ENCODE results near the gene MED27. TPM values are rescaled to one million over a fixed set of nuclear protein-coding genes. Genes with fewer than 3 reads are reported as not detected.

Gene MED27
- total RNA-seq, 1 experiment from 2014 or later: 38.4 TPM

DNA sequence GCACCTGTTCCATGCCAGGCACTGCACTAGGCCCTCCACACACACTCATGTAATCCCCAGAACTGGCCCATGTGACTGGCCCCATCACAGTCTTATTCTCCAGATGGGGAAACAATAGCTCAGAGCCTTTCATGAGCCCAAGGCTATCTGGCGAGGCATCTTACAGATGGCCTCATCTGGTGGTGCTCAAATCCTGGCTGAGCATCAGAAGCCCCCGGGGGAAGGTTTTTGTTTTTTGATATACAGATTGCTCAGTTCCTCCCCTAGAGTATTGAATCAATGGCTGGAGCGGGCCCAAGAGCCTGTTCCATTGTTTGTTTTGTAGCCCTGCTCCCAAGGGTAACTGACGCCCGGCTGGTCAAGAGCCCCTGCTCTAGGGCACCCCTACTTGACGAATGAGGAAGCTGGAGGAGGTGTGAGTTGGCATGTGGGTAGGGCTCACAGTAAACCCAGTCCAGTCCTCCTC is 194.5 kb downstream of the MED27 start:
- no peak overlapping the region for H3K9ac ChIP-seq (ENCODE audit: low read length)
- ATAC-seq (no peak), DNase-seq (no peak)
- intact Hi-C loops (cut with micrococcal nuclease): no loop called here
- TF ChIP-seq EZH2phosphoT487 (IDR thresholded peaks at IDR 0.05; ENCODE audit: borderline replicate concordance, low read length): no peak
- TF ChIP-seq CTCF (conservative IDR thresholded peaks at IDR 0.05; ENCODE audit: low read depth, low read length): no peak
- TF ChIP-seq EZH2 (IDR thresholded peaks at IDR 0.05; ENCODE audit: low read length, unreplicated experiment): no peak
- H3K27ac ChIP-seq (ENCODE audit: low read length): no peak overlapping the region
- H3K79me2 ChIP-seq (ENCODE audit: low read length): no peaks in the 10 kb centered on the region
- no peaks in the 10 kb centered on the region for H3K9me3 ChIP-seq (ENCODE audit: low read length)
- no peaks in the 10 kb centered on the region for H3K36me3 ChIP-seq (ENCODE audit: low read depth, low read length)
- H3K9me2 ChIP-seq (replicated peaks; ENCODE audit: low read length): no peaks in the 10 kb centered on the region
- CTCF ChIA-PET: no interaction called here
- H3K4me3 ChIP-seq (ENCODE audit: low read length): no peak overlapping the region
- H2AFZ ChIP-seq (ENCODE audit: low read length): no peak overlapping the region
- no peaks in the 10 kb centered on the region for H3K4me1 ChIP-seq (ENCODE audit: insufficient read depth, low read length)
- H3F3A ChIP-seq (ENCODE audit: low read length, unreplicated experiment): no peaks in the 10 kb centered on the region
- H3K27me3 ChIP-seq (ENCODE audit: low read length): no peaks in the 10 kb centered on the region
- POLR2A ChIA-PET (ENCODE audit: unreplicated experiment): interaction anchor here (0.8 kb wide), 1 partner anchor 84 kb away, joined by 4 read pairs; no protein-coding TSS in a partner anchor
- no peak overlapping the region for H3K4me2 ChIP-seq (ENCODE audit: low read length)
- H4K20me1 ChIP-seq (ENCODE audit: low read length): no peaks in the 10 kb centered on the region
- BruUV-seq (replicated peaks): no TSS peak

GRCh38 chr9:131884222-131884621 is 195.4 kb downstream of the MED27 start:
- Histone ChIP-seq H3K9ac (ENCODE audit: low read length) (no peak overlapping the region), H4K20me1 (ENCODE audit: low read length) (no peaks in the 10 kb centered on the region), H2AFZ (ENCODE audit: low read length) (no peak overlapping the region), H3K9me2 (replicated peaks; ENCODE audit: low read length) (no peaks in the 10 kb centered on the region), H3K27me3 (ENCODE audit: low read length) (no peaks in the 10 kb centered on the region), H3K9me3 (ENCODE audit: low read length) (no peaks in the 10 kb centered on the region), H3K4me1 (ENCODE audit: insufficient read depth, low read length) (no peaks in the 10 kb centered on the region), H3K79me2 (ENCODE audit: low read length) (no peaks in the 10 kb centered on the region), H3K36me3 (ENCODE audit: low read depth, low read length) (no peaks in the 10 kb centered on the region), H3K27ac (ENCODE audit: low read length) (no peak overlapping the region), H3F3A (ENCODE audit: low read length, unreplicated experiment) (no peaks in the 10 kb centered on the region), H3K4me2 (ENCODE audit: low read length) (no peak overlapping the region), H3K4me3 (ENCODE audit: low read length) (no peak overlapping the region)
- intact Hi-C loops (cut with micrococcal nuclease): no loop called here
- POLR2A ChIA-PET (ENCODE audit: unreplicated experiment): no interaction called here
- no peak for DNase-seq
- ATAC-seq: no peak
- no TSS peak for BruUV-seq (replicated peaks)
- TF ChIP-seq CTCF (conservative IDR thresholded peaks at IDR 0.05; ENCODE audit: low read depth, low read length) (no peak), EZH2 (IDR thresholded peaks at IDR 0.05; ENCODE audit: low read length, unreplicated experiment) (no peak), EZH2phosphoT487 (IDR thresholded peaks at IDR 0.05; ENCODE audit: borderline replicate concordance, low read length) (no peak)
- CTCF ChIA-PET: no interaction called here

DNA sequence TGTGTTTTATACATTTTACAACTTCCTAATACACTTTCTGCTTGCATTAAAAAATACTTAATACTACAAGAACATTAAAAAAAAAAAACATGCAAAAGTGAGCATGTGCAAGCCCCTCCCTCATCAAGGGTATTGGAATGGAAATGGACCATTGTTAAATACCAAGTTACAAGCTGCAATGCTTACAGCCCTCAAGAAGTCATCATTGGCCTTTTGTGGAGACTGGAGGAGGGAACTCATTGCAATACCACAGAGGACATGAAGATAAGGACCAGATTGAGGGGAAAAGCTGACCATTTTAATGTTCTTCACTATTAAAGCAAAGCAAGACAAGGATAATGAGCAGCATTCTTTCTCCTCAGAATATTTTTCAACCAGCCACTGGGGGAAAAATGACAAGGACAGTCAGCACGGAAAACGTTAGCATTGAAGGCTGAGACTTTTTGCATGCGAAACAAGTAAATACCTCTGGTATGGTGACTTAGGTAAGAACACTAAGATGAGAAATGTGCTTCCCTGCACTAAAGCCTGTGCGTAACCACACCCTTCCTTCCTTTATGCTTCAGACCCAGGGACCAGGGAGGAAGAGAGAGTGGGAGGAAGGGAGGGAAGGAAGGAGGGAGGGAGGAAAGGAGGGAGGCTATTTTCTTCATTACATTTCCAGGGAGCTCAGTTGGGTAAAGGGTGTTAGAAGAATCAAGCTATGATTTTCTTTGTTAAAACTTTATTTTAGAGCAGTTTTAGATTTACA is 198.7 kb downstream of the MED27 start:
- no TSS peak for BruUV-seq (replicated peaks)
- no peaks in the 10 kb centered on the region for H4K20me1 ChIP-seq (ENCODE audit: low read length)
- TF ChIP-seq EZH2 (IDR thresholded peaks at IDR 0.05; ENCODE audit: low read length, unreplicated experiment): no peak
- no peak for TF ChIP-seq EZH2phosphoT487 (IDR thresholded peaks at IDR 0.05; ENCODE audit: borderline replicate concordance, low read length)
- TF ChIP-seq CTCF (conservative IDR thresholded peaks at IDR 0.05; ENCODE audit: low read depth, low read length): no peak
- no peak overlapping the region for H2AFZ ChIP-seq (ENCODE audit: low read length)
- no peaks in the 10 kb centered on the region for H3K36me3 ChIP-seq (ENCODE audit: low read depth, low read length)
- ChIA-PET CTCF (no interaction called here), POLR2A (ENCODE audit: unreplicated experiment) (no interaction called here)
- H3F3A ChIP-seq (ENCODE audit: low read length, unreplicated experiment): no peaks in the 10 kb centered on the region
- ATAC-seq (no peak), DNase-seq (no peak)
- H3K4me3 ChIP-seq (ENCODE audit: low read length): no peak overlapping the region
- no peaks in the 10 kb centered on the region for H3K79me2 ChIP-seq (ENCODE audit: low read length)
- H3K9ac ChIP-seq (ENCODE audit: low read length): no peak overlapping the region
- H3K27me3 ChIP-seq (ENCODE audit: low read length): no peaks in the 10 kb centered on the region
- intact Hi-C loops (cut with micrococcal nuclease): no loop called here
- no peaks in the 10 kb centered on the region for H3K9me3 ChIP-seq (ENCODE audit: low read length)
- H3K27ac ChIP-seq (ENCODE audit: low read length): no peak overlapping the region
- no peaks in the 10 kb centered on the region for H3K9me2 ChIP-seq (replicated peaks; ENCODE audit: low read length)
- peaks cover 8% of the 10 kb centered on the region for H3K4me1 ChIP-seq (ENCODE audit: insufficient read depth, low read length)
- H3K4me2 ChIP-seq (ENCODE audit: low read length): no peak overlapping the region
